OCI-LY1 (cell line): Measurements from ENCODE around the gene AFP.

Experiments
- EZH2 ChIP-seq: fragments of 200-600 bp; sonication (generic), shearing (Covaris generic); IDR thresholded peaks from 2 replicates; pipeline ENCODE4 v1.8.0; 2017; ENCODE audit warnings: borderline replicate concordance, mixed run types, mild to moderate bottlenecking, antibody characterized with exemption, low read length, moderate library complexity, mixed read lengths
- TF ChIP-seq, protein P1 (sequence below): fragments of 200-600 bp; sonication (generic), shearing (Covaris generic); IDR thresholded peaks from 2 replicates; pipeline ENCODE4 v1.5.1; 2017; ENCODE audit warnings: mild to moderate bottlenecking, antibody characterized with exemption, low read length, moderate library complexity, mixed read lengths

DNA sequence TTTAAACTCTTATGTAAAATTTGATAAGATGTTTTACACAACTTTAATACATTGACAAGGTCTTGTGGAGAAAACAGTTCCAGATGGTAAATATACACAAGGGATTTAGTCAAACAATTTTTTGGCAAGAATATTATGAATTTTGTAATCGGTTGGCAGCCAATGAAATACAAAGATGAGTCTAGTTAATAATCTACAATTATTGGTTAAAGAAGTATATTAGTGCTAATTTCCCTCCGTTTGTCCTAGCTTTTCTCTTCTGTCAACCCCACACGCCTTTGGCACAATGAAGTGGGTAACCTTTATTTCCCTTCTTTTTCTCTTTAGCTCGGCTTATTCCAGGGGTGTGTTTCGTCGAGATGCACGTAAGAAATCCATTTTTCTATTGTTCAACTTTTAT lies 32.0 kb upstream of the AFP start, which contains the start of gene ALB:
- no peak for TF ChIP-seq EZH2
- TF ChIP-seq, protein P1, sequence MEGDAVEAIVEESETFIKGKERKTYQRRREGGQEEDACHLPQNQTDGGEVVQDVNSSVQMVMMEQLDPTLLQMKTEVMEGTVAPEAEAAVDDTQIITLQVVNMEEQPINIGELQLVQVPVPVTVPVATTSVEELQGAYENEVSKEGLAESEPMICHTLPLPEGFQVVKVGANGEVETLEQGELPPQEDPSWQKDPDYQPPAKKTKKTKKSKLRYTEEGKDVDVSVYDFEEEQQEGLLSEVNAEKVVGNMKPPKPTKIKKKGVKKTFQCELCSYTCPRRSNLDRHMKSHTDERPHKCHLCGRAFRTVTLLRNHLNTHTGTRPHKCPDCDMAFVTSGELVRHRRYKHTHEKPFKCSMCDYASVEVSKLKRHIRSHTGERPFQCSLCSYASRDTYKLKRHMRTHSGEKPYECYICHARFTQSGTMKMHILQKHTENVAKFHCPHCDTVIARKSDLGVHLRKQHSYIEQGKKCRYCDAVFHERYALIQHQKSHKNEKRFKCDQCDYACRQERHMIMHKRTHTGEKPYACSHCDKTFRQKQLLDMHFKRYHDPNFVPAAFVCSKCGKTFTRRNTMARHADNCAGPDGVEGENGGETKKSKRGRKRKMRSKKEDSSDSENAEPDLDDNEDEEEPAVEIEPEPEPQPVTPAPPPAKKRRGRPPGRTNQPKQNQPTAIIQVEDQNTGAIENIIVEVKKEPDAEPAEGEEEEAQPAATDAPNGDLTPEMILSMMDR, result no peak
